Fibroblast of skin of scalp (primary cell): ENCODE data around the gene AMN1.
"Not testable (repeated sequence)": the region's sequence is repeated elsewhere in the genome, so short reads cannot be mapped to it uniquely, and the experiment has no call there.

Experiments used
- DNase-seq: peaks from one replicate; pipeline ENCODE4 v3.0.0-alpha.2; 2013

AMN1 gene

GRCh38 chr12:31732926-31733548, 4.2 kb upstream of the AMN1 start:
- DNase-seq = peak; percentile 59

GRCh38 chr12:31731203-31731602, 2.4 kb upstream of the AMN1 start:
- DNase-seq = not testable (repeated sequence)

- DNase-seq = no peak
Observed at GRCh38 chr12:31729705-31730104, 884 bp upstream of the AMN1 start.

DNA sequence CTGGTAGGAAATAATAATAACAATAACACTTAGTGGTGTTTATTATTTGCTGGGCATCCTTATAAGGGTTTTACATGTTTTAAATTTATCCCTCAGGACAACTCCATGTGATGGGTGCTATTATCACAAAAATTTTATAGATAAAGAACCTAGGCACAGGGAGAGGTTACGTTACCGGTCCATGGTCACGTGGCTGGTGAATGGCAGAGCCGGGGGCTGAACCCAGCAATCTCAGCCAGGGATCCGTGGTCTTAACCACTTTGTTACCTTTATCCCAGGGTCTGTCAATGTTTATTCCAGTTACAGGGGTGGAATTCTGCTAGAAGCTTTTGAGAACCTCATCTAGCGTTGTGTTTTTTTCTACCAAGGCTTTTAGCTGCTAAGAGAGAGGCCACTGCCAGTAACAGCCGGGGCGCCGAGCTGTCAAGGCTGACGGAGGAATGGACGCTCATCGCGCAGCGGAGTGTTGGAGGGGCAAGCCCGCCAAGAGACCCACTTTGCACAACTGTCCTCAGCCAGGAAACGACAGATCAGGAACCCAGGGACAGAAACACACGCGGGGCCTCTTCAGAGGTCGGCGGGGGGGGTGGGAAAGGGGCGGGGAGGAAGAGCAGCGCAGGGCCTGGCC, 418 bp downstream of the AMN1 start:
- no peak for DNase-seq

GRCh38 chr12:31727192-31727591, 1.6 kb downstream of the AMN1 start:
- no peak for DNase-seq

GRCh38 chr12:31726575-31726974, 2.2 kb downstream of the AMN1 start:
- no peak for DNase-seq

GRCh38 chr12:31724557-31724956, 4.3 kb downstream of the AMN1 start:
- no peak for DNase-seq

- no peak for DNase-seq
Observed at GRCh38 chr12:31722580-31722979, 6.2 kb downstream of the AMN1 start.

GRCh38 chr12:31718542-31719198, 10.2 kb downstream of the AMN1 start:
- not testable (repeated sequence) for DNase-seq

DNA sequence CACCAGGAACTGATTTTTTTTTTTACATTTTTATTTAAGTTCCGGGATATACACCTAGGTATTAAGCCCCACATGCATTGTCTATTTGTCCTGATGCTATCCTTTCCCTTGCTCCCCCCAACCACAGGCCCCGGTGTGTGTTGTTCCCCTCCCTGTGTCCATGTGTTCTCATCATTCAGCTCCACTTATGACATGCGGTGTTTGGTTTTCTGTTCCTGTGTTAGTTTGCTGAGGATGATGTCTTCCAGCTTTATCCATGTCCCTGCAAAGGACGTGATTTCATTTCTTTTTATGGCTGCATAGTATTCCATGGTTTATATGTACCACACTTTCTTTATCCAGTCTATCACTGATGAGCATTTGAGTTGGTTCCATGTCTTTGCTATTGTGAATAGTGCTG, 11.8 kb downstream of the AMN1 start:
- not testable (repeated sequence) for DNase-seq

DNA sequence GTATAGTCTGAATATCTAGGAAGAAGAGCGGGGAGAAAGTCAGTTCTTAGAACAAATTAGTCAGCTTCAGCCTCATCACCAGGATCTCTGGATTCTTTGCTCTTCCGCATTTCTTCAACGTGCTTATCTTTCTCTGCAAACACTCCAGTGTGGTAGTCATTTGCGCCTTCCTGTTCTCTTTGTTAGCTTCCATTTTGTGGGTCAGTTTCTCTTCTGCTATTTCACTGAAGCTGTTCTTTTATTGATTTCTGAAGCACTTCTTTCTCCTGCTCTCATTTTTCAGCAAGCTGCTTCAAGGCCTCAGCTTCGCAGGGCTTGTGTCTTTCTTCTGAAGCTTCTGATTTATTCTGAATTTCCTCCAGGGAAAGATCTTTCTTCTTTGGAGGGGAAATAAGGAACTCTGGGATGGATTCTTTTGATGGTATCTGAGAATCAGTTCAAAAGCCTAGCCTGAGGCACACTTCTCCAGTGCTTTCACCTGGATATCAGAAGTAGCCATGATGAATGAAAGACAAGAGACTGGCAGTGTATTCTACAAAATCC, 13.5 kb downstream of the AMN1 start:
- no peak for DNase-seq

DNA sequence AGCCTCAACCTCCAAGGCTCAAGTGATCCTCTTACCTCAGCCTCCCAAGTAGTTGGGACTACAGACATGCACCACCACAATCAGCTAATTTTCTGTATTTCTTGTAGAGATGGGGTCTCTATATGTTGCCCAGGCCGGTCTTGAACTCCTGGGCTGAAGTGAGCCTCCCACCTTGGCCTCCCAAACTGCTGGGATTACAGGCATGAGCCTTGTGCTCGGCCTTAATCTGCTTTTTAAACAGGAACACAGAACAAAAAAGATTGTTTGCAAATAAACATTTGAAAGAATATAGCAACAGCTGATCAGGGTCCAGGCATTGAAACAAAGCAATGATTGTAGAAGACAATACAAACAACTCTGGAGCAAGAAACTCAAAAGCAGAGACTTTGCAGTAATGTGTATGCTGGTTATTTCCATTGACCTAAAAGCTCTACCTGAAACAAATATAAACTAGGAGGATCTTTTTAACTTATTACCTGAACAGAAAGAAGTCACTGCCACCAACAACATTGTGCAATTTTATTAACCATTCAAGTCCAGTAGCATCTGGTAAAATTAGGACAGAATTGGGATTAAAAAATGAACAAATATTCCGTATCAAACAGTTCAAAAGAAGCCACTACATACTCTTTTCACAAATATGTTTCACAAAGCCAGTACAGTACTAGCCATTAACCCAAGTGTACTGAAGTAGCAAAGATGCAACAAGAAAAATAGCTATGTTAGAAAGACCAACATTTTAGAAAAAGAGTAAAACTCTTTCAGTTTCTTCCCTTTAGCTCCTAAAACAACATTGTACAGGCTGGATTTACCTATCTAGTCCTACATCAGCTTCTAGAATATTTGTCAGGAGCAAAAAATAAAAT, 14.2 kb downstream of the AMN1 start:
- no peak for DNase-seq

DNA sequence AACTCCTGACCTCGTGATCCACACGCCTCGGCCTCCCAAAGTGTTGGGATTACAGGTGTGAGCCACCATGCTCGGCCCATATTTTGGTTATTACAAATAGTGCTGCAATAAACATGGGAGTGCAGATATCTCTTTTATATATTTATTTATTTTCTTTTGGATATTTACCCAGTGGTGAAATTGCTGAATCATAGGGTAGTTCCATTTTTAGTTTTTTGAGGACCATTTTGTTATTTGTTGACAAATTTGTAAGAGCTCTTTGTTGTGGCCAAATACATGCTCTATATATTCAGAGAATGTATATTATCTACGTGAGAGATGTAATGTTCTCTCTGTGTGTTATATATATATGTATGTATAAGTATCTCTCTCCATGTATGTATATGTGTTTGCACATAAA, 15.9 kb downstream of the AMN1 start:
- no peak for DNase-seq

DNA sequence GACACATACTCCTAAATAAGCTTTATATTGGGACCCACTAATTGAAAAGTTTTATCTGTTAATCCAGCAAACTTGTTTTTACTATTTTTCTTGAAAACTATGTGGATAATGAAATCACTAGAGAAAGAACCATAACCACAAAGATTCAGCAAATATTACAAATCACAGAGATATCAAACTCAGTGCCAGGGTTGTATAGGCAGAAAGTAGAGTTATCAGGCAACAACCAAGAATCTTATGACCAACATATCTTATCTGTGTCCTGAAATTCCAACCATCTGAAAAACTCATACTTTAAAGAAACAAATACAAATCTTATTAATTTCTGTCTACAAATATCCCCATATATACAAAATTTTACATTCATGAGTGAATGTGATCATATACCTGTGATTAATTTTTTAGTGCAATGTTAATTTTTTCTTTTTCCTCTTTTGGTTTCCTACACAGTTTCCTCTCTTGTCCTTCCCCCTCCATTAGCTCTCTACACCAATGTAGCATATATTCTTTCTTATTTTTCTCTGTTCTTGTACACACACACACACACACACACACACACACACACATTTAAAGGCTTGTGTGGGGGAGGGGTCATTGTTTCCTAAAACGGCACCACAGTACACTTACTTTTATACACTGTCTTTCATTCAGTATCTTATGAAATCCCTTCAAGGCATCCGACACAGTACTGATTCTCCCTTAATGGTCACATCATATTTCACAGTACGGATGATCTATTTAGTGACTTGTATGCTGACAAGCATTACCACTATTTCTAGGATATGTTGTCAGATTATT, 18.6 kb downstream of the AMN1 start:
- DNase-seq = no peak

DNA sequence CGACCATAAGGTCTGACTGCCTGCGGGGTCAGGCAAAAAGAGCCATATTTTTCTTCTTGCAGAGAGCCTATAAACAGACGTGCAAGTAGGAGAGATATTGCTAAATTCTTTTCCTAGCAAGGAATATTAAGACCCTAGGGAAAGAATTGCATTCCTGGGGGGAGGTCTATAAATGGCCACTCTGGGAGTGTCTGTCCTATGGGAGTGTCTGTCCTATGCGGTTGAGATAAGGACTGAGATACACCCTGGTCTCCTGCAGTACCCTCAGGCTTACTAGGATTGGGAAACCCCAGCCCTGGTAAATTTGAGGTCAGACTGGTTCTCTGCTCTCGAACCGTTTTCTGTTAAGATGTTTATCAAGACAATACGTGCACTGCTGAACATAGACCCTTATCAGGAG, 20.7 kb downstream of the AMN1 start:
- DNase-seq = not testable (repeated sequence)

GRCh38 chr12:31705621-31706020, 23.2 kb downstream of the AMN1 start:
- DNase-seq = no peak

- peak; percentile 11 for DNase-seq
Observed at GRCh38 chr12:31702047-31702446, 26.8 kb downstream of the AMN1 start.

DNA sequence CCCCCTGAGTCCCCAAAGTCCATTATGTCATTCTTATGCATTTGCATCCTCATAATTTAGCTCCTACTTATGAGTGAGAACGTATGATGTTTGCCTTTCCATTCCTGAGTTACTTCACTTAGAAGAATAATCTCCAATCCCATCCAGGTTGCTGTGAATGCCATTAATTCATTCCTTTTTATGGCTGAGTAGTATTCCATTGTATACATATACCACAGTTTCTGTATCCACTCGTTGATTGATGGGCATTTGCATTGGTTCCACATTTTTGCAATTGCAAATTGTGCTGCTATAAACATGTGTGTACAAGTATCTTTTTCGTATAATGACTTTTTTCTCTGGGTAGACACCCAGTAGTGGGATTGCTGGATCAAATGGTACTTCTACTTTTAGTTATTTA, 38.9 kb downstream of the AMN1 start:
- DNase-seq = not testable (repeated sequence)

DNA sequence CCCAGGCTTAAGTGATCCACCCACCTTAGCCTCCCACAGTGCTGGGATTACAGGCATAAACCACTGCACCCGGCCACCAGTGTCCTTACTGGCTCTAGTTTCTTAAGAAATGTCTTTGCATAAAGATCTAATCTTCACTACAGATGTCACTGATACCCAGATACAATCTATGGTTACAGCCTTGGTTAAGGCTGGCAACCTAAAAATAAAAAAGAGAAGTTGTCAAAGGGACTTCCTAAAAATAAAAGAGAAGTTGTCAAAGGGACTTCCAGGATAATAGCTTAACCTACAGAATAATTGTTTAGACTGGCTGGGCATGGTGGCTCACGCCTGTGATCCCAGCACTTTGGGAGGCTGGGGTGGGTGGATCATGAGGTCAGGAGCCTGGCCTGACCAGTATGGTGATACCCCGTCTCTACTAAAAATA, 41.7 kb downstream of the AMN1 start:
- no peak for DNase-seq

GRCh38 chr12:31685801-31686200, 43.0 kb downstream of the AMN1 start:
- DNase-seq = no peak

GRCh38 chr12:31682136-31682962, 46.5 kb downstream of the AMN1 start:
- peak; percentile 77 for DNase-seq
